GM12891 (cell line): ENCODE data around the gene NCMAP.

ENCODE experiments used
- POLR2A ChIP-seq: IDR thresholded peaks from 2 replicates; pipeline ENCODE4 v1.6.1; 2011; ENCODE audit warnings: low read depth, low read length, control low read depth
- POLR2AphosphoS5 ChIP-seq: IDR thresholded peaks from 2 replicates; pipeline ENCODE4 v1.6.1; 2011; ENCODE audit warnings: low read depth, low read length, control low read depth
- POU2F2 ChIP-seq: IDR thresholded peaks from 2 replicates; pipeline ENCODE4 v1.6.1; 2011; ENCODE audit warnings: low read depth, mild to moderate bottlenecking, control low read depth, low read length, moderate library complexity
- SPI1 ChIP-seq: IDR thresholded peaks from 2 replicates; pipeline ENCODE4 v1.6.1; 2011; ENCODE audit warnings: low read depth, low read length, control low read depth
- TAF1 ChIP-seq: IDR thresholded peaks from 2 replicates; pipeline ENCODE4 v1.6.1; 2011; ENCODE audit warnings: low read depth, low read length, control low read depth

- TF ChIP-seq POLR2AphosphoS5 = no peak
- no peak for TF ChIP-seq POLR2A
- TF ChIP-seq TAF1 = no peak
- TF ChIP-seq SPI1 = no peak
- TF ChIP-seq POU2F2 = no peak
Measured at GRCh38 chr1:24514946-24515345, 40.9 kb upstream of the NCMAP start.
